ENCODE results near the gene DBH.

Gene DBH

DNA sequence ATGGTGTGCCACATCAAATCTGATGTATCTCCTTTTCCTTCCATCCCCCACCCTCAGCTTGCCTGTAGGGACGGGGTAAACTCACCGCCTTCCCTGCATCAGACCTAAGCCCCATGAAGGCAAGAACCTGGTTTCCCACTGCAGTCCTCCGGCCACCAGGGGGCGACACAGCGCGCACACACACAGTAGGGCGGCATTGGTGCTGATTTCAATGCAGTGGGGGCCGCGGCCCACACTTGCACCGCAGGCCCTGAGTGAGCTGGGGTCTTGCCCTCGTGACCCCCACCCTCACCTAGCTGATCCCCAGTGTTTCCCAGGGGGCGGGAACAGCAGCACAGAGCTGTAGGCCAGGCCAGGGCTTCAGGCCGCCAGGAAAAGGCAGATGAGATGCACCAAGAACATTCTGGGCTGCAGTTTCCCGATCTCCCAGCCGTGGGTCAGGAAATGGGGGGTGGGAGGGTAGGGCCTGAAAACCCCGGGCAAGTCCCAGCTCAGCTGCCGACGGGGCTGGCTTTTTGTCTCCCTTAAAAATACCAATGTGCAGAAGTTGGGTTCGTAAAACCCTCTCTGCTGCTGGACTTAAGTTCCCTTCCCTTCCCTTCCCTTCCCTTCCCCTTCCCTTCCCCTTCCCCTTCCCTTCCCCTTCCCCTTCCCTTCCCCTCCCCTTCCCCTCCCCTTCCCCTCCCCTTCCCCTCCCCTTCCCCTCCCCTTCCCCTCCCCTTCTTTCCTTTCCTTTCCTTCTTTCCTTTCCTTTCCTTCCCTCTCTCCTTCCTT is 46.5 kb upstream of the DBH start:
- DNase-seq = peak; percentile 21
- Histone ChIP-seq H3K4me1 (ENCODE audit: insufficient read depth, low read length) (peaks cover 24% of the 10 kb centered on the region), H3K9ac (ENCODE audit: low read depth, low read length) (no peak overlapping the region), H4K20me1 (ENCODE audit: insufficient read depth, low read length) (peaks cover 3% of the 10 kb centered on the region; the same call in 1 of the 2 replicates), H3K36me3 (ENCODE audit: insufficient read depth, low read length) (no peaks in the 10 kb centered on the region), H3K27me3 (ENCODE audit: insufficient read depth, low read length, poor library complexity) (no peaks in the 10 kb centered on the region), H3K4me3 (ENCODE audit: low read depth in 1 of 2, low read length in 2 of 2) (no peak overlapping the region), H3K9me3 (ENCODE audit: insufficient read depth, low read length, severe bottlenecking) (peaks cover 3% of the 10 kb centered on the region), H2AFZ (ENCODE audit: low read depth, low read length) (no peak overlapping the region), H3K27ac (ENCODE audit: low read length) (no peak overlapping the region), H3K4me2 (ENCODE audit: insufficient read depth, low read length) (no peak overlapping the region), H3K79me2 (ENCODE audit: insufficient read depth, low read length) (no peaks in the 10 kb centered on the region)
- ATAC-seq (ENCODE audit: insufficient read depth, low read depth) = no peak
- TF ChIP-seq EZH2 (IDR thresholded peaks at IDR 0.05; ENCODE audit: borderline replicate concordance, low read depth, low read length, severe bottlenecking) = no peak
- TF ChIP-seq, protein P1, sequence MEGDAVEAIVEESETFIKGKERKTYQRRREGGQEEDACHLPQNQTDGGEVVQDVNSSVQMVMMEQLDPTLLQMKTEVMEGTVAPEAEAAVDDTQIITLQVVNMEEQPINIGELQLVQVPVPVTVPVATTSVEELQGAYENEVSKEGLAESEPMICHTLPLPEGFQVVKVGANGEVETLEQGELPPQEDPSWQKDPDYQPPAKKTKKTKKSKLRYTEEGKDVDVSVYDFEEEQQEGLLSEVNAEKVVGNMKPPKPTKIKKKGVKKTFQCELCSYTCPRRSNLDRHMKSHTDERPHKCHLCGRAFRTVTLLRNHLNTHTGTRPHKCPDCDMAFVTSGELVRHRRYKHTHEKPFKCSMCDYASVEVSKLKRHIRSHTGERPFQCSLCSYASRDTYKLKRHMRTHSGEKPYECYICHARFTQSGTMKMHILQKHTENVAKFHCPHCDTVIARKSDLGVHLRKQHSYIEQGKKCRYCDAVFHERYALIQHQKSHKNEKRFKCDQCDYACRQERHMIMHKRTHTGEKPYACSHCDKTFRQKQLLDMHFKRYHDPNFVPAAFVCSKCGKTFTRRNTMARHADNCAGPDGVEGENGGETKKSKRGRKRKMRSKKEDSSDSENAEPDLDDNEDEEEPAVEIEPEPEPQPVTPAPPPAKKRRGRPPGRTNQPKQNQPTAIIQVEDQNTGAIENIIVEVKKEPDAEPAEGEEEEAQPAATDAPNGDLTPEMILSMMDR (IDR thresholded peaks at IDR 0.05; ENCODE audit: borderline replicate concordance, extremely low read depth, low read length, poor library complexity, severe bottlenecking) = peak; percentile 76

DNA sequence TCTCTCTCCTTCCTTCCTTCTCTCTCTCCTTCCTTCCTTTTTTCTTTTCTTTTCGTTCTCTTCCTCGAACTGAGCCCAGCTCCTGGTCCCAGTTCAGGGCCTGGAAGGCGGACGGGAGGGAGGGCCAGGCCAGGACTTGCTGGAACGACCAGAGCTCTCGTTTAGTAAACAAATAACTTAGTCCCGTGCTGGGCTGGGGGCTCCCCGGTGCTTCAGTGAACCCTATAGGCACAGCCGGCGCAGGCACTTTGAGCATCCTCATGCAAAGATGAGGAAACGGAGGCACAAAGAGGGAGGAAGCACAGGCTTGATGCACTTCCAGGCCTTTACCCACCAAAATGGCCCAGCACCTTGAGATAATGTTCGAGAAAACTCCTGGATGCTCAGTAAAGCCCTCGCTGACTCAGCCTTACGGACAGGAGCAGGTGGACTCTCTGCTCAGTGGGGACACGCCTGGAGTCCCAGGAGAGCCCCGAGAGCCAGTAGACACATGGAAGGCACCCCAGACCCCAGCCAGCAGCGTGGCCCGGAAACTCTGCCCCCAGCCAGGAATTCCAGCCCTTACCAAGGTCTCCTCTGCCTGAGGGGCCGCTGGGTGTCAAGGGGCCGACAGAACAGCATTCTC is 45.8 kb upstream of the DBH start:
- Histone ChIP-seq H3K4me3 (ENCODE audit: low read depth in 1 of 2, low read length in 2 of 2) (no peak overlapping the region), H3K9ac (ENCODE audit: low read depth, low read length) (no peak overlapping the region), H2AFZ (ENCODE audit: low read depth, low read length) (no peak overlapping the region), H3K36me3 (ENCODE audit: insufficient read depth, low read length) (no peaks in the 10 kb centered on the region), H3K4me2 (ENCODE audit: insufficient read depth, low read length) (no peak overlapping the region), H3K27me3 (ENCODE audit: insufficient read depth, low read length, poor library complexity) (no peaks in the 10 kb centered on the region), H3K27ac (ENCODE audit: low read length) (no peak overlapping the region), H3K79me2 (ENCODE audit: insufficient read depth, low read length) (no peaks in the 10 kb centered on the region), H3K4me1 (ENCODE audit: insufficient read depth, low read length) (peaks cover 17% of the 10 kb centered on the region), H4K20me1 (ENCODE audit: insufficient read depth, low read length) (0 out of 2 replicates have a peak, but pooled peaks cover 2% of the 10 kb centered on the region), H3K9me3 (ENCODE audit: insufficient read depth, low read length, severe bottlenecking) (peaks cover 3% of the 10 kb centered on the region)
- DNase-seq (no peak), ATAC-seq (ENCODE audit: insufficient read depth, low read depth) (no peak)
- no peak for TF ChIP-seq EZH2 (IDR thresholded peaks at IDR 0.05; ENCODE audit: borderline replicate concordance, low read depth, low read length, severe bottlenecking)
- TF ChIP-seq, protein P1 (IDR thresholded peaks at IDR 0.05; ENCODE audit: borderline replicate concordance, extremely low read depth, low read length, poor library complexity, severe bottlenecking) = no peak

DNA sequence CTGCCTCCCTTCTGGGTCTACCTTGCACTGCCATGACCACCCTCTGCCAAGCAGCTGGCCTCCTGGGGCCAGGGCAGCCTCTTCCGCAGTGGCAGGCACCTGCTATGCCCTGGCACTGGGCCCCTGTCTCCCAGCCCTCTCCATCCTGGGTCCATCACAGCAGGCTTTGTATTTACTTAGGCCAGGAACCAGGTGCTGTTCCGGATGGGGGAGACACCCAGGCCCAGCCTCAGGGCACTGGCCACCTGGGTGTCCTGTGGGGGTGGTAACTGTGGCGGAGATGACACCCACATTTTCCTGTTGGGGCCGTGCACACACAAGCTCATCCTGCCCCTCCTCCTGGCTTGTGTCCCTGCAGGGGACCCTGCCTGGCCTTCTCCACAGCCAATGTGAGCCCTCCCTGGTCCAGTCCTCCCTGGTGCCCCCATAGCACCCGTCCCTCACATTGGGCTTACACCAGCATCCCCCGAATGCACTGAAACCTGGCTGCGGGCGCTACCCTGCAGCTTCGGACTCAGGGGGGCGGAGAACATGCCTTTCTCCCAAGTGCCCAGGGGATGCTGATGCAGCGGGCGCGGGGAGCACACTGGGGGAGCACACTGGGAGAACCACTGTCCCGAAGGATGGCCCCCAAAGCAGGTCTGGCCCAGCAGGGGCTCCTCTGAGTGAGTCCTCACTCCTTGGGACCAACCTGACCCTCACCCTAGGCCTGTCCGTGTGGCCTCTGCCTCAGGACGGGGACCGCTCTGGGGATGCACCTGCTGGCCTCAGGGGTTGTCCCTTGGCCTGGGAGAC is 44.9 kb upstream of the DBH start:
- peaks cover 5% of the 10 kb centered on the region for H3K9me3 ChIP-seq (ENCODE audit: insufficient read depth, low read length, severe bottlenecking)
- H3K9ac ChIP-seq (ENCODE audit: low read depth, low read length) = no peak overlapping the region
- TF ChIP-seq, protein P1 (IDR thresholded peaks at IDR 0.05; ENCODE audit: borderline replicate concordance, extremely low read depth, low read length, poor library complexity, severe bottlenecking) = no peak
- no peak for TF ChIP-seq EZH2 (IDR thresholded peaks at IDR 0.05; ENCODE audit: borderline replicate concordance, low read depth, low read length, severe bottlenecking)
- H3K27ac ChIP-seq (ENCODE audit: low read length) = no peak overlapping the region
- peaks cover 7% of the 10 kb centered on the region for H3K4me1 ChIP-seq (ENCODE audit: insufficient read depth, low read length)
- no peaks in the 10 kb centered on the region for H4K20me1 ChIP-seq (ENCODE audit: insufficient read depth, low read length)
- no peak for DNase-seq
- H3K4me3 ChIP-seq (ENCODE audit: low read depth in 1 of 2, low read length in 2 of 2) = no peak overlapping the region
- no peak overlapping the region for H3K4me2 ChIP-seq (ENCODE audit: insufficient read depth, low read length)
- no peak for ATAC-seq (ENCODE audit: insufficient read depth, low read depth)
- no peaks in the 10 kb centered on the region for H3K79me2 ChIP-seq (ENCODE audit: insufficient read depth, low read length)
- H3K27me3 ChIP-seq (ENCODE audit: insufficient read depth, low read length, poor library complexity) = no peaks in the 10 kb centered on the region
- H3K36me3 ChIP-seq (ENCODE audit: insufficient read depth, low read length) = no peaks in the 10 kb centered on the region
- H2AFZ ChIP-seq (ENCODE audit: low read depth, low read length) = no peak overlapping the region

Measured in DND-41 (cell line).